Measurements from ENCODE around the gene LUM. TPM values are rescaled to one million over a fixed set of nuclear protein-coding genes. Genes with fewer than 3 reads are reported as not detected.
A peak's percentile ranks its signal among the peaks of the same experiment; 100 is the strongest.

The LUM gene, protein sequence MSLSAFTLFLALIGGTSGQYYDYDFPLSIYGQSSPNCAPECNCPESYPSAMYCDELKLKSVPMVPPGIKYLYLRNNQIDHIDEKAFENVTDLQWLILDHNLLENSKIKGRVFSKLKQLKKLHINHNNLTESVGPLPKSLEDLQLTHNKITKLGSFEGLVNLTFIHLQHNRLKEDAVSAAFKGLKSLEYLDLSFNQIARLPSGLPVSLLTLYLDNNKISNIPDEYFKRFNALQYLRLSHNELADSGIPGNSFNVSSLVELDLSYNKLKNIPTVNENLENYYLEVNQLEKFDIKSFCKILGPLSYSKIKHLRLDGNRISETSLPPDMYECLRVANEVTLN
- total RNA-seq: 0.38 and 14.2 TPM in 2 replicates

DNA sequence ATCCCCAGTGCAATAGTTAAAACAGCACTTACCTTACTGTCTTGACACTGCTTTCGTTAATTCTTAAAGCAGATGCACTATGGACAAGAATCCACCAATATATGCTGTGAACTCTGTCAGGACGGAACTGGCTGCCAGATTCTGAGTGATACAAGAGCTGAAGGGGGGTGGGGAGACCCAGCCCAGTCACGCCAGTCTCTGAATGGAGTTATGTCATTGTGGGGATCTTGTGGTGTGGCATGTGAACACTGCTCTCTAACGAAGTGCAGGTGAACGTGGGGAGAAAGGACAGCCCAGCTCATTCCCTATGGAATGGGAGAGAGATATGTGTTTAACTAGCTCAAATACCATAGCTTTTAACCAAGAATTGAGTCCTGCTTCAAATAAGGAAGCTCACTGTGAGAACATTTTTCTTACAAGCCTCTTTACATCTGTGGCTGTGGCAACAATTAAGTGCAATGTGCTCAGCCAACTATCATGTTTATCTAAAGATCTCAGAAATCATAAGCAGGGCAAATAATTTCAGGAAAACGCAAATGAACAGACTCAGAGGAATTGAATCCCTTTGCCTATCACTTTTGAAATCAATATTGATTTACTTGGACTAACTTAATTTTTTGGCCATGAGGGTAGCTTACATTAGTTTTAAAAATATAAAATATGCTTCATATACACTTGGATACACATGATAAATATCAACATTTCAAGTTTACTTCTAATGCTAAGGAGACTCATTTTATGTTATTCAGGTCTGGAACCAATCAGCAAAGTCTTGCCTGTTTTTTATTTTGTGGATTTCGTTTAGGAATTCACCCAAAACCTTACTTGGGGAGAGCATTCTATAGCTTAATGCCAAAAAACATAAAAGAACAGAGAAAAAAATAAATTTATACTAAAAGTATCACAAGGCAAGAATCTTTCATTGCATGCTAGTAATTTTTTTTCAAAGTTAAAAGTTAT, at the start of gene LUM:
LUM (minus strand) TSS at position 129 of the 960 bp plus-strand sequence. CDS start 2,515 bp downstream, outside the sequence.
- H3K27me3 ChIP-seq (ENCODE audit: control insufficient read depth, insufficient read depth, low read length): no peaks in the 10 kb centered on the region
- FAIRE-seq (no peak), DNase-seq (ENCODE audit: low read depth) (peak; percentile 40)
- no peak within 1 kb of the TSS for H3K4me3 ChIP-seq (ENCODE audit: low read depth, low read length)
- TF ChIP-seq, protein P1, sequence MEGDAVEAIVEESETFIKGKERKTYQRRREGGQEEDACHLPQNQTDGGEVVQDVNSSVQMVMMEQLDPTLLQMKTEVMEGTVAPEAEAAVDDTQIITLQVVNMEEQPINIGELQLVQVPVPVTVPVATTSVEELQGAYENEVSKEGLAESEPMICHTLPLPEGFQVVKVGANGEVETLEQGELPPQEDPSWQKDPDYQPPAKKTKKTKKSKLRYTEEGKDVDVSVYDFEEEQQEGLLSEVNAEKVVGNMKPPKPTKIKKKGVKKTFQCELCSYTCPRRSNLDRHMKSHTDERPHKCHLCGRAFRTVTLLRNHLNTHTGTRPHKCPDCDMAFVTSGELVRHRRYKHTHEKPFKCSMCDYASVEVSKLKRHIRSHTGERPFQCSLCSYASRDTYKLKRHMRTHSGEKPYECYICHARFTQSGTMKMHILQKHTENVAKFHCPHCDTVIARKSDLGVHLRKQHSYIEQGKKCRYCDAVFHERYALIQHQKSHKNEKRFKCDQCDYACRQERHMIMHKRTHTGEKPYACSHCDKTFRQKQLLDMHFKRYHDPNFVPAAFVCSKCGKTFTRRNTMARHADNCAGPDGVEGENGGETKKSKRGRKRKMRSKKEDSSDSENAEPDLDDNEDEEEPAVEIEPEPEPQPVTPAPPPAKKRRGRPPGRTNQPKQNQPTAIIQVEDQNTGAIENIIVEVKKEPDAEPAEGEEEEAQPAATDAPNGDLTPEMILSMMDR (IDR thresholded peaks at IDR 0.05; ENCODE audit: insufficient read depth, low read length, severe bottlenecking): no peak
- no peaks in the 10 kb centered on the region for H3K36me3 ChIP-seq (ENCODE audit: control insufficient read depth, insufficient read depth, low read length)

DNA sequence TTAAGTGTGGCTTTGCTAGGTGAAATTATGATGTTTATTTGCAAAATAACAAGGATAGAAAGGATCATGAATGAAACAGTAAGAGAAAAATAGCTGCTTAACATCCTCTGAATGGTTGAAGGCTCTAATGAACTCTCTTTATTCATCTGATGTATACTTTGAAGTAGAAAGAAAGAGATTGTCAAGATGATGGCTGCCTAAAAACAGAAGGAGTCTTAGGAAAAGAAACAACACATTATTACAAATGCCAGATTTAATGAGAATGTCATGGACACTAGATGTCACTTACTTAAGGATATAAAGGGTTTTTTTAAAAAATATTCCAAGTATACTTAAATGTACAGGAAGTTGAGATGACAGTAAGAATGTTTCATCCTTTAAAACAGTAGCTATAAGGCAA, 49.7 kb upstream of the LUM start:
- no peaks in the 10 kb centered on the region for H3K27me3 ChIP-seq (ENCODE audit: control insufficient read depth, insufficient read depth, low read length)
- no peak for FAIRE-seq
- no peak for DNase-seq (ENCODE audit: low read depth)
- no peaks in the 10 kb centered on the region for H3K36me3 ChIP-seq (ENCODE audit: control insufficient read depth, insufficient read depth, low read length)
- TF ChIP-seq, protein P1 (IDR thresholded peaks at IDR 0.05; ENCODE audit: insufficient read depth, low read length, severe bottlenecking): no peak
- H3K4me3 ChIP-seq (ENCODE audit: low read depth, low read length): no peak overlapping the region

DNA sequence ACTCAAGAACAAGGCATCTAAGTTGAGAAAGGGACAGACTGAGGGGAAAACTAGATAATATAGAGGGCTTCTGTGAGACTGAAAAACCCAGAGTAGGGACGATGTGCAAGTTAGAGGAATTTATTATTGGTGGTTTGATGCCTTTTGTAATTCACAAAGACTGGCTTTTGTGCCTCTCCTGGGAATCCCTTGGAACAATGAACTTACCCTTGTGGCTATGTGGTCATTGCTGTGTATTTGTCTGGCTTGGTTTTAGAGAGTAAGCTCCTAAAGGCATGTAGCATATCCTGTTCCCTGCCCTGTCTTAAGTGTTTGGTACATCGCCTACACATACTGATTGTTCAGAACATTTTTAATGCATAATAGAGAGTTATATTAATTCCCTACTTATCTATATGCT, 44.7 kb upstream of the LUM start:
- DNase-seq (ENCODE audit: low read depth) (no peak), FAIRE-seq (no peak)
- H3K36me3 ChIP-seq (ENCODE audit: control insufficient read depth, insufficient read depth, low read length): no peaks in the 10 kb centered on the region
- no peak overlapping the region for H3K4me3 ChIP-seq (ENCODE audit: low read depth, low read length)
- TF ChIP-seq, protein P1 (IDR thresholded peaks at IDR 0.05; ENCODE audit: insufficient read depth, low read length, severe bottlenecking): no peak
- no peaks in the 10 kb centered on the region for H3K27me3 ChIP-seq (ENCODE audit: control insufficient read depth, insufficient read depth, low read length)

DNA sequence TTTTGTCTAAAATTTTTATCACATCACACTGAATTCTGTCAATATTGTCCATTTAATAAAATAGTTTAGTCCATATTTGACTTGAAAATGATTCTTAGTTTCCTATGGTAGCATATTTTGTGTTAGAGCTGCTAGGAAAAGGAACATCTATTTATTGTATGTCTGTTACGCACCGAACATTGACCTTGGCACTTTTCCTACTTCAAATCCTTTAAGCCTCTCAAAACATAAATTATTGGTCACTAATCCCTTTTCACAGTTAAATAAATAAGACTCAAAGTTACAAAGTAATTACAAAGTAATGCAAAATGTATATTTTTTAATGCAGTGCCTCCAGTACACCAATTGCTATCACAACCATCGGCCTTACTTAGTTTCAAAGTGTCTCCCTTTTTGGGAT, 42.8 kb upstream of the LUM start:
- no peak for DNase-seq (ENCODE audit: low read depth)
- no peak overlapping the region for H3K4me3 ChIP-seq (ENCODE audit: low read depth, low read length)
- H3K27me3 ChIP-seq (ENCODE audit: control insufficient read depth, insufficient read depth, low read length): no peaks in the 10 kb centered on the region
- FAIRE-seq: no peak
- TF ChIP-seq, protein P1 (IDR thresholded peaks at IDR 0.05; ENCODE audit: insufficient read depth, low read length, severe bottlenecking): no peak
- no peaks in the 10 kb centered on the region for H3K36me3 ChIP-seq (ENCODE audit: control insufficient read depth, insufficient read depth, low read length)

DNA sequence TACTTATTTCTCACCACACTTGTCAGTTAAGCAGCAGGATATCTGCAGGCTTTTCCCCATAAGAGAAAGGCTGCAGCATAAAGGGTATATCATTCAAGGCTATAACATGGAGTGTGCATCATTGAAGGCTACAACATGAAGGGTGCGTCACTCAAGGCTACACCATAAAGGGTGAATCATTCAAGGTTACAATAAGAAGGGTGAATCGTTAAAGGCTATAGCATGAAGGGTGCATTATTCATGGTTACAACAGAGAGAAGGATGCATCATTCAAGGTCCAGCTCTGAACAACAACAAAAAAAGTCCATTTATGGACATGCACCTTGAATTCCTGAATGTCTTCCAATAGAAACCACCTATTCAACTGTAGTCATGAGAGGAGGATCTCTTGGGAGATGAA, 32.8 kb upstream of the LUM start:
- H3K27me3 ChIP-seq (ENCODE audit: control insufficient read depth, insufficient read depth, low read length): no peaks in the 10 kb centered on the region
- no peak overlapping the region for H3K4me3 ChIP-seq (ENCODE audit: low read depth, low read length)
- FAIRE-seq (peak; percentile 90), DNase-seq (ENCODE audit: low read depth) (peak; percentile 90)
- no peaks in the 10 kb centered on the region for H3K36me3 ChIP-seq (ENCODE audit: control insufficient read depth, insufficient read depth, low read length)
- TF ChIP-seq, protein P1 (IDR thresholded peaks at IDR 0.05; ENCODE audit: insufficient read depth, low read length, severe bottlenecking): no peak

Measured in bronchial epithelial cell (primary cell).